ENCODE measurements around the gene LNPK.

DNA sequence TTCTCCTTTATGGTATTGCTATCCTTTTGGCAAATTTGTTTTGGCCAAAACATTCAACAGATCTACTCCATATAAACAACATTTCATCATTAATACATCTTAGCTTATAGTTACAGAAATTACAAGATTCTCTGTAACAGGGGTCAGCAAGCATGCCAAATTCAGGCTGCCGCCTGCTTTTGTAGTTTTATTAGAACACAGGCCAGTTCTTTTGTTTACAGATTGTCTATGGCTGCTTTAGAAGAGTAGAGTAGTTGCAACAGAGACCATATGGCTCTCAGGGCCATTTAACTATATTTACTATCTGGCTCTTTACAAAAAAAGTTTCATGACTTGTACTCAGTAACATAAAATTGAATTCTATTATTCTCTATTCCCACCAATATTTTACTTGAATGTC lies 53.9 kb downstream of the LNPK start:
- TF ChIP-seq, protein P1, sequence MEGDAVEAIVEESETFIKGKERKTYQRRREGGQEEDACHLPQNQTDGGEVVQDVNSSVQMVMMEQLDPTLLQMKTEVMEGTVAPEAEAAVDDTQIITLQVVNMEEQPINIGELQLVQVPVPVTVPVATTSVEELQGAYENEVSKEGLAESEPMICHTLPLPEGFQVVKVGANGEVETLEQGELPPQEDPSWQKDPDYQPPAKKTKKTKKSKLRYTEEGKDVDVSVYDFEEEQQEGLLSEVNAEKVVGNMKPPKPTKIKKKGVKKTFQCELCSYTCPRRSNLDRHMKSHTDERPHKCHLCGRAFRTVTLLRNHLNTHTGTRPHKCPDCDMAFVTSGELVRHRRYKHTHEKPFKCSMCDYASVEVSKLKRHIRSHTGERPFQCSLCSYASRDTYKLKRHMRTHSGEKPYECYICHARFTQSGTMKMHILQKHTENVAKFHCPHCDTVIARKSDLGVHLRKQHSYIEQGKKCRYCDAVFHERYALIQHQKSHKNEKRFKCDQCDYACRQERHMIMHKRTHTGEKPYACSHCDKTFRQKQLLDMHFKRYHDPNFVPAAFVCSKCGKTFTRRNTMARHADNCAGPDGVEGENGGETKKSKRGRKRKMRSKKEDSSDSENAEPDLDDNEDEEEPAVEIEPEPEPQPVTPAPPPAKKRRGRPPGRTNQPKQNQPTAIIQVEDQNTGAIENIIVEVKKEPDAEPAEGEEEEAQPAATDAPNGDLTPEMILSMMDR (IDR thresholded peaks at IDR 0.05; ENCODE audit: poor library complexity, severe bottlenecking), result no peak
- TF ChIP-seq TAF1 (IDR thresholded peaks at IDR 0.05; ENCODE audit: low read depth) (no peak), POLR2AphosphoS5 (IDR thresholded peaks at IDR 0.05) (no peak), EZH2 (IDR thresholded peaks at IDR 0.05; ENCODE audit: borderline replicate concordance, insufficient read depth, low read length, poor library complexity, severe bottlenecking) (no peak), RAD21 (conservative IDR thresholded peaks at IDR 0.05) (no peak), EP300 (conservative IDR thresholded peaks at IDR 0.05; ENCODE audit: poor library complexity, severe bottlenecking) (no peak), SMC3 (conservative IDR thresholded peaks at IDR 0.05; ENCODE audit: poor library complexity) (no peak)
- TF ChIP-seq, protein P2, sequence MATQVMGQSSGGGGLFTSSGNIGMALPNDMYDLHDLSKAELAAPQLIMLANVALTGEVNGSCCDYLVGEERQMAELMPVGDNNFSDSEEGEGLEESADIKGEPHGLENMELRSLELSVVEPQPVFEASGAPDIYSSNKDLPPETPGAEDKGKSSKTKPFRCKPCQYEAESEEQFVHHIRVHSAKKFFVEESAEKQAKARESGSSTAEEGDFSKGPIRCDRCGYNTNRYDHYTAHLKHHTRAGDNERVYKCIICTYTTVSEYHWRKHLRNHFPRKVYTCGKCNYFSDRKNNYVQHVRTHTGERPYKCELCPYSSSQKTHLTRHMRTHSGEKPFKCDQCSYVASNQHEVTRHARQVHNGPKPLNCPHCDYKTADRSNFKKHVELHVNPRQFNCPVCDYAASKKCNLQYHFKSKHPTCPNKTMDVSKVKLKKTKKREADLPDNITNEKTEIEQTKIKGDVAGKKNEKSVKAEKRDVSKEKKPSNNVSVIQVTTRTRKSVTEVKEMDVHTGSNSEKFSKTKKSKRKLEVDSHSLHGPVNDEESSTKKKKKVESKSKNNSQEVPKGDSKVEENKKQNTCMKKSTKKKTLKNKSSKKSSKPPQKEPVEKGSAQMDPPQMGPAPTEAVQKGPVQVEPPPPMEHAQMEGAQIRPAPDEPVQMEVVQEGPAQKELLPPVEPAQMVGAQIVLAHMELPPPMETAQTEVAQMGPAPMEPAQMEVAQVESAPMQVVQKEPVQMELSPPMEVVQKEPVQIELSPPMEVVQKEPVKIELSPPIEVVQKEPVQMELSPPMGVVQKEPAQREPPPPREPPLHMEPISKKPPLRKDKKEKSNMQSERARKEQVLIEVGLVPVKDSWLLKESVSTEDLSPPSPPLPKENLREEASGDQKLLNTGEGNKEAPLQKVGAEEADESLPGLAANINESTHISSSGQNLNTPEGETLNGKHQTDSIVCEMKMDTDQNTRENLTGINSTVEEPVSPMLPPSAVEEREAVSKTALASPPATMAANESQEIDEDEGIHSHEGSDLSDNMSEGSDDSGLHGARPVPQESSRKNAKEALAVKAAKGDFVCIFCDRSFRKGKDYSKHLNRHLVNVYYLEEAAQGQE (IDR thresholded peaks at IDR 0.05; ENCODE audit: borderline replicate concordance), result no peak
